Left lung (tissue), 10 donors: ENCODE results near the gene DPM2. TPM values are rescaled to one million over a fixed set of nuclear protein-coding genes. Genes with fewer than 3 reads are reported as not detected.

Experiments
- ATAC-seq: fragments of 200-7000 bp; cut with Tn5 transposase; one replicate; pipeline ENCODE4 v1.9.1; 2020; ENCODE audit warnings: moderate library complexity
- DNase-seq, 4 donors: peaks; one replicate each; pipeline ENCODE4 v3.0.0-alpha.2; 2013 to 2020
- H3K27ac ChIP-seq, 2 donors: fragments of 200-600 bp; sonication (generic) in 1 of 2; one replicate each; pipeline versions ENCODE4 v1.5.0 to v1.8.0; 2020 to 2021
- H3K27me3 ChIP-seq, 2 donors: fragments of 200-600 bp; sonication (generic) in 1 of 2; one replicate each; pipeline versions ENCODE4 v1.5.0 to v1.8.0; 2020 to 2021
- H3K36me3 ChIP-seq, 2 donors: fragments of 200-600 bp; sonication (generic) in 1 of 2; one replicate each; pipeline versions ENCODE4 v1.5.0 to v1.8.0; 2020 to 2021
- H3K4me1 ChIP-seq, 2 donors: fragments of 200-600 bp; one replicate each; pipeline ENCODE4 v1.8.0; 2021
- H3K4me3 ChIP-seq, 2 donors: fragments of 200-600 bp; sonication (generic) in 1 of 2; one replicate each; pipeline versions ENCODE4 v1.5.0 to v1.8.0; 2020 to 2021; ENCODE audit warnings: mild to moderate bottlenecking in 1 of 2
- H3K9me3 ChIP-seq, 2 donors: fragments of 200-600 bp; sonication (generic) in 1 of 2; one replicate each; pipeline versions ENCODE4 v1.5.0 to v1.8.0; 2020 to 2021
- CTCF ChIP-seq, 2 donors: fragments of 200-600 bp; sonication (generic) in 1 of 2; IDR thresholded peaks; one replicate each; pipeline versions ENCODE4 v1.5.0 to v1.8.0; 2021; ENCODE audit warnings: antibody characterized with exemption in 2 of 2
- intact Hi-C, 2 donors: fragments of 100-400 bp; cut with DNase I; formaldehyde crosslinking; loops; one replicate each; pipeline versions ENCODE4 v1.11.2 to v1.14.2; 2022
- polyA plus RNA-seq, 6 donors: library from polyadenylated mRNA; unstranded; fragments of 120-200 nt; gene quantifications; one replicate each; pipeline ENCODE4 v1.2.1, GENCODE V29; 2013; ENCODE audit not compliant: insufficient read length in 6 of 6
- total RNA-seq, 2 donors: library from RNA; stranded (reverse); fragmentation: NEBNext Ultra II Directional; extraction: Animal tissue kit (Norgen Biotek cat#: 25700); gene quantifications; one replicate each; pipeline ENCODE4 v1.2.1, GENCODE V29; 2021
- donor health status: DM: no; HTN: yes; CAD: no.
- donor health status: DM: no; HTN: no; CAD: no.

DPM2 gene
- total and polyA plus RNA-seq, 8 donors: 32.1 to 47.6 (median 36.3) TPM

- peaks cover 0 to 68% of the 10 kb centered on the region in 2 donors for H3K27me3 ChIP-seq
- no peak overlapping the region for H3K27ac ChIP-seq
- ATAC-seq: no peak
- intact Hi-C loops: loop anchor here in 1 of 2 donors (10.0 kb wide), 1 partner anchor 411 kb away; no protein-coding TSS in a partner anchor
- no peaks in the 10 kb centered on the region for H3K9me3 ChIP-seq
- peak overlapping the region in 1 of 2 donors; percentile 40 for H3K4me3 ChIP-seq
- peaks cover 22 to 40% of the 10 kb centered on the region in 2 donors for H3K4me1 ChIP-seq
- no peak for TF ChIP-seq CTCF (IDR thresholded peaks at IDR 0.05)
- no peak for DNase-seq
- H3K36me3 ChIP-seq: no peaks in the 10 kb centered on the region
These were observed 11.4 kb downstream of the DPM2 start for GRCh38 chr9:127925959-127926905.

- ATAC-seq: no peak
- Histone ChIP-seq H3K4me1 (peaks cover 15 to 40% of the 10 kb centered on the region in 2 donors), H3K27me3 (peaks cover 0 to 54% of the 10 kb centered on the region in 2 donors), H3K4me3 (no peak overlapping the region), H3K27ac (no peak overlapping the region), H3K9me3 (no peaks in the 10 kb centered on the region), H3K36me3 (no peaks in the 10 kb centered on the region)
- intact Hi-C loops: loop anchor here in 1 of 2 donors (5.0 to 10.0 kb wide), 3 partner anchors 138 to 410 kb away; partner anchors contain the start of gene CDK9
- TF ChIP-seq CTCF (IDR thresholded peaks at IDR 0.05): no peak
- DNase-seq: no peak
These were observed 12.8 kb downstream of the DPM2 start for GRCh38 chr9:127924736-127925444.

- Histone ChIP-seq H3K36me3 (no peaks in the 10 kb centered on the region), H3K27ac (no peak overlapping the region), H3K27me3 (peaks cover 0 to 43% of the 10 kb centered on the region in 2 donors), H3K9me3 (no peaks in the 10 kb centered on the region), H3K4me1 (peaks cover 24 to 51% of the 10 kb centered on the region in 2 donors), H3K4me3 (no peak overlapping the region)
- TF ChIP-seq CTCF (IDR thresholded peaks at IDR 0.05): no peak
- DNase-seq (no peak), ATAC-seq (no peak)
- intact Hi-C loops: loop anchor here in 1 of 2 donors (5.0 to 10.0 kb wide), 3 partner anchors 136 to 409 kb away; partner anchors contain the start of gene CDK9
These were observed 13.9 kb downstream of the DPM2 start for GRCh38 chr9:127923771-127924170.

- no peak for DNase-seq
- peaks cover 28 to 51% of the 10 kb centered on the region in 2 donors for H3K4me1 ChIP-seq
- no peaks in the 10 kb centered on the region for H3K36me3 ChIP-seq
- intact Hi-C loops: loop anchor here in 1 of 2 donors (5.0 to 10.0 kb wide), 3 partner anchors 136 to 408 kb away; partner anchors contain the start of gene CDK9
- H3K27ac ChIP-seq: no peak overlapping the region
- H3K27me3 ChIP-seq: peaks cover 0 to 36% of the 10 kb centered on the region in 2 donors
- ATAC-seq: no peak
- no peaks in the 10 kb centered on the region for H3K9me3 ChIP-seq
- H3K4me3 ChIP-seq: no peak overlapping the region
- TF ChIP-seq CTCF (IDR thresholded peaks at IDR 0.05): no peak
These were observed 14.6 kb downstream of the DPM2 start for GRCh38 chr9:127923046-127923445.
